ENCODE data around the gene PDE8A. TPM values are rescaled to one million over a fixed set of nuclear protein-coding genes. Genes with fewer than 3 reads are reported as not detected.
A peak's percentile ranks its signal among the peaks of the same experiment; 100 is the strongest.

The PDE8A gene
- total and polyA plus RNA-seq, 10 of the 15 experiments (the other 5 are each of a cell fraction or from before 2014, with no cell fraction given) = 6.7 to 69.2 (median 27.2) TPM

- 0 out of 2 replicates have a peak, but pooled peaks have one; percentile 32 for TF ChIP-seq NR2F1 (conservative IDR thresholded peaks at IDR 0.05)
- TF ChIP-seq RB1 (IDR thresholded peaks at IDR 0.05; ENCODE audit: borderline replicate concordance) = no peak
- 0 out of 2 replicates have a peak, but pooled peaks have one; percentile 31 for TF ChIP-seq ZNF24 (IDR thresholded peaks at IDR 0.05)
- no peak for TF ChIP-seq SMAD1 (IDR thresholded peaks at IDR 0.05; ENCODE audit: low read depth, partially characterized antibody)
Observed at GRCh38 chr15:85010386-85011159, 28.9 kb downstream of the PDE8A start (continued).

GRCh38 chr15:85011160-85011571 is 29.5 kb downstream of the PDE8A start:
- in situ Hi-C loops (cut with MboI) = no loop called here
- intact Hi-C loops (cut with micrococcal nuclease; ENCODE audit: unreplicated experiment) = no loop called here
- POLR2A ChIA-PET = interaction anchor here (2.1 to 5.3 kb wide), 3 partner anchors 11 to 23 kb away, joined by 11 to 34 read pairs (median 12); no protein-coding TSS in a partner anchor
- peaks cover 1% of the 10 kb centered on the region; the same call in 2 of the 3 replicates for H3K9me3 ChIP-seq (replicated peaks; ENCODE audit: control insufficient read depth, insufficient read depth, low read length)
- 28% methylated on average over 3 of the region's 3 CpGs for whole genome bisulfite sequencing (ENCODE audit: insufficient coverage, insufficient replicate concordance, low lambda C conversion rate, missing lambda C conversion rate)
- RAD21 ChIA-PET (ENCODE audit: unreplicated experiment) = interaction anchor here (0.8 to 3.7 kb wide), 11 partner anchors 13 to 302 kb away, joined by 3 to 21 read pairs (median 5); no protein-coding TSS in a partner anchor
- TF ChIP-seq STAT3 (IDR thresholded peaks at IDR 0.05; ENCODE audit: low read depth, low read length) (no peak), SMAD1 (IDR thresholded peaks at IDR 0.05; ENCODE audit: low read depth, partially characterized antibody) (no peak), NRF1 (conservative IDR thresholded peaks at IDR 0.05; ENCODE audit: low read depth, low read length) (no peak), BMI1 (IDR thresholded peaks at IDR 0.05; ENCODE audit: borderline replicate concordance) (no peak), WRNIP1 (IDR thresholded peaks at IDR 0.05; ENCODE audit: borderline replicate concordance, low read depth, low read length) (no peak), SPI1 (IDR thresholded peaks at IDR 0.05; ENCODE audit: borderline replicate concordance, insufficient read depth, low read depth, low read length) (peak; percentile 76), MLLT1 (IDR thresholded peaks at IDR 0.05) (no peak), NFIC (IDR thresholded peaks at IDR 0.05; ENCODE audit: low read depth, low read length) (no peak), SREBF1 (IDR thresholded peaks at IDR 0.05; ENCODE audit: low read length) (no peak), BHLHE40 (IDR thresholded peaks at IDR 0.05; ENCODE audit: borderline replicate concordance in 1 of 2, low read depth in 2 of 2, low read length in 1 of 2) (0 out of 4 replicates have a peak, but pooled peaks of 1 of the 2 experiments have one; percentile 16), FOXK2 (IDR thresholded peaks at IDR 0.05) (no peak)
- no peaks in the 10 kb centered on the region; a peak in 1 of 4 replicates for H3K36me3 ChIP-seq (ENCODE audit: control insufficient read depth in 2 of 2, insufficient read depth in 2 of 2, low read length in 1 of 2)
- H3K4me1 ChIP-seq (ENCODE audit: control insufficient read depth, insufficient read depth, low read length) = peaks cover 50% of the 10 kb centered on the region
- no peaks in the 10 kb centered on the region for H3K27me3 ChIP-seq (replicated peaks in 1 of 2; ENCODE audit: control insufficient read depth in 2 of 2, insufficient read depth in 2 of 2, low read length in 1 of 2)
- peaks cover 65% of the 10 kb centered on the region for H3K79me2 ChIP-seq (ENCODE audit: control insufficient read depth, insufficient read depth, low read length)
- H3K27ac ChIP-seq (ENCODE audit: control insufficient read depth, insufficient read depth) = peak overlapping the region; percentile 56
- SMC1A ChIA-PET (ENCODE audit: uncharacterized antibody, unreplicated experiment) = interaction anchor here (0.7 to 4.6 kb wide), 9 partner anchors 9 to 94 kb away, joined by 3 to 27 read pairs (median 11); partner anchors contain the start of gene PDE8A
- H4K20me1 ChIP-seq (ENCODE audit: control insufficient read depth, insufficient read depth) = no peaks in the 10 kb centered on the region
- H2AFZ ChIP-seq (ENCODE audit: control insufficient read depth, low read depth, low read length) = no peak overlapping the region; the same call in 1 of the 2 replicates
- no peak for FAIRE-seq
- no peak overlapping the region; the same call in 1 of the 2 replicates for H3K4me2 ChIP-seq (ENCODE audit: control insufficient read depth, insufficient read depth)
- H3K9ac ChIP-seq (ENCODE audit: control insufficient read depth, insufficient read depth, low read length) = no peak overlapping the region
- CTCF ChIA-PET = interaction anchor here (1.6 to 2.6 kb wide), 3 partner anchors 11 to 33 kb away, joined by 9 to 16 read pairs (median 10); no protein-coding TSS in a partner anchor
- H3K4me3 ChIP-seq = no peak overlapping the region
- DNase-seq (ENCODE audit: low read depth, low spot score) = no peak
- no TSS peak for BruUV-seq (replicated peaks)
- peak; percentile 61 for ATAC-seq
